HepG2 (cell line): ENCODE results near the gene SRSF6. TPM values are rescaled to one million over a fixed set of nuclear protein-coding genes. Genes with fewer than 3 reads are reported as not detected.

Experiments used
- EEA1 ChIP-seq: sonication (generic); formaldehyde crosslinking; IDR thresholded peaks from 2 replicates; pipeline ENCODE4 v1.5.1; 2020; ENCODE audit warnings: mild to moderate bottlenecking, missing genetic modification reagents, borderline replicate concordance
- GLMP ChIP-seq: sonication (generic); formaldehyde crosslinking; IDR thresholded peaks from 2 replicates; pipeline ENCODE4 v1.9.0; 2021; ENCODE audit warnings: missing genetic modification reagents, mild to moderate bottlenecking, borderline replicate concordance
- GTF3A ChIP-seq: sonication (generic); formaldehyde crosslinking; conservative IDR thresholded peaks from 2 replicates; pipeline ENCODE4 v1.4.0; 2020; ENCODE audit warnings: mild to moderate bottlenecking, missing genetic modification reagents
- HOXA9 ChIP-seq: sonication (generic); formaldehyde crosslinking; IDR thresholded peaks from 2 replicates; pipeline ENCODE4 v1.8.1; 2022; ENCODE audit warnings: missing genetic modification reagents, mild to moderate bottlenecking, moderate library complexity, borderline replicate concordance
- KDM5B ChIP-seq: sonication (generic); formaldehyde crosslinking; IDR thresholded peaks from 2 replicates; pipeline ENCODE4 v1.4.0; 2020; ENCODE audit warnings: missing genetic modification reagents, mild to moderate bottlenecking, borderline replicate concordance
- NFE2L1 ChIP-seq: sonication (generic); formaldehyde crosslinking; IDR thresholded peaks from 2 replicates; pipeline ENCODE4 v1.4.0; 2020; ENCODE audit warnings: missing genetic modification reagents, mild to moderate bottlenecking, borderline replicate concordance
- PBX3 ChIP-seq: sonication (generic); formaldehyde crosslinking; IDR thresholded peaks from 2 replicates; pipeline ENCODE4 v1.8.1; 2023; ENCODE audit warnings: missing genetic modification reagents, inconsistent platforms, borderline replicate concordance
- PHB2 ChIP-seq: fragments of 450-650 bp; IDR thresholded peaks from 2 replicates; pipeline ENCODE4 v1.6.1; 2018; ENCODE audit not compliant: partially characterized antibody
- PRDM15 ChIP-seq: sonication (generic); formaldehyde crosslinking; IDR thresholded peaks from 2 replicates; pipeline ENCODE4 v1.4.0; 2020; ENCODE audit warnings: missing genetic modification reagents
- RERE ChIP-seq: IDR thresholded peaks from 2 replicates; pipeline ENCODE4 v1.6.1; 2016; ENCODE audit warnings: low read depth, missing genetic modification reagents, missing compliant biosample characterization
- SMAD1 ChIP-seq: sonication (generic); formaldehyde crosslinking; IDR thresholded peaks from 2 replicates; pipeline ENCODE4 v1.4.0; 2020; ENCODE audit warnings: missing genetic modification reagents, low read depth, mild to moderate bottlenecking, borderline replicate concordance
- ZNF354B ChIP-seq: sonication (generic); formaldehyde crosslinking; IDR thresholded peaks from 2 replicates; pipeline ENCODE4 v1.8.0; 2022; ENCODE audit warnings: mild to moderate bottlenecking, missing genetic modification reagents
- ZNF414 ChIP-seq: sonication (generic); formaldehyde crosslinking; IDR thresholded peaks from 2 replicates; pipeline ENCODE4 v1.5.0; 2020; ENCODE audit warnings: missing genetic modification reagents
- ZNF644 ChIP-seq: IDR thresholded peaks from 2 replicates; pipeline ENCODE4 v1.6.1; 2016; ENCODE audit warnings: low read depth
- ZNF660 ChIP-seq: sonication (generic); formaldehyde crosslinking; IDR thresholded peaks from 2 replicates; pipeline ENCODE4 v1.5.1; 2020; ENCODE audit warnings: mild to moderate bottlenecking, low read depth, missing genetic modification reagents, borderline replicate concordance
- polyA plus RNA-seq, 8 experiments: library from polyadenylated mRNA; depleted of rRNA in 3 of 8; stranded (reverse) in 7 of 8; unstranded in 1 of 8; fragments of >200 nt; fragmentation: Illumina TruSeq in 4 of 8; extraction: Trizol in 4 of 8; gene quantifications; 2 replicates each; pipeline versions ENCODE4 v1.2.1 to v1.2.3, GENCODE V29; 2011 to 2016; ENCODE audit warnings: low read depth in 4 of 8, missing spikeins in 1 of 8, mixed read lengths in 1 of 8; ENCODE audit not compliant: insufficient read depth in 1 of 8
- total RNA-seq, 5 experiments: library from RNA; depleted of rRNA; stranded (reverse); fragments of >200 nt; fragmentation: Illumina TruSeq; extraction: Trizol; gene quantifications; 2 replicates each; pipeline ENCODE4 v1.2.3, GENCODE V29; 2016; ENCODE audit warnings: low read depth in 1 of 5

SRSF6 gene
- total and polyA plus RNA-seq, 2 of the 13 experiments (the other 11 are each of a cell fraction or from before 2014, with no cell fraction given): 156 to 194 TPM

GRCh38 chr20:43507150-43508080 lies 49.7 kb downstream of the SRSF6 start, which contains the start of gene L3MBTL1 (continued):
- TF ChIP-seq NFE2L1 (CRISPR knock-in tag) (no peak; the same call in 1 of the 2 replicates), PBX3 (no peak), GTF3A (CRISPR knock-in tag) (peak; percentile 97), RERE (CRISPR knock-in tag) (no peak), PHB2 (no peak), PRDM15 (CRISPR knock-in tag) (no peak), ZNF644 (no peak), SMAD1 (CRISPR knock-in tag) (peak; percentile 78; the same call in 1 of the 2 replicates), ZNF660 (CRISPR knock-in tag) (no peak), EEA1 (no peak), HOXA9 (peak; percentile 60; the same call in 1 of the 2 replicates), GLMP (no peak), ZNF414 (peak; percentile 60; the same call in 1 of the 2 replicates), ZNF354B (CRISPR knock-in tag) (no peak), KDM5B (CRISPR knock-in tag) (peak; percentile 92)
